ENCODE data around the gene TFAM. TPM values are rescaled to one million over a fixed set of nuclear protein-coding genes. Genes with fewer than 3 reads are reported as not detected.

Gene TFAM
- polyA plus RNA-seq, 1 donor (not counting 4 experiments of a cell fraction or from before 2014, with no cell fraction given) = 25.1 TPM

DNA sequence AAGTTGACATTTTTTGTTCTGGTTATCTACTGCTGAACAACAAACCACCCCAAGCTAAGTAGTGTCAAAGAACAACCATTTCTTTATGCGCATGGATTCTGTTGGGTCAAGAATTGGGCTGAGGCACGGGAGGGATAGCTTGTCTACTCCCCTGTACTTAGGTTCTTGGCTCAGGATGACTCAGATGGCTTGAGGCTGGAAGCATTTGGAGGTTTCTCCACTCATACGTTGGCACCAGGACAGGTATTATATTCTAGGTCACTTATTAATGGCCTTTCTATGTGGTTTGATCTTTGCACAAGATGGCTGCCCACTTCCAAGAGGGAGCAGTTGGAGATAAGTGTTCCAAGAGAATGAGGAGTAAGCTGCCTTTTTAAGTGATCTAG lies 11.8 kb upstream of the TFAM start:
- Histone ChIP-seq H3K27me3 (ENCODE audit: control insufficient read depth, extremely low read depth, insufficient read depth, low read length) (no peaks in the 10 kb centered on the region), H3K9me1 (ENCODE audit: control insufficient read depth, extremely low read depth, insufficient read depth, low read length) (no peaks in the 10 kb centered on the region), H4K20me1 (ENCODE audit: control insufficient read depth, extremely low read depth, insufficient read depth, low read length) (no peaks in the 10 kb centered on the region), H2AFZ (ENCODE audit: control insufficient read depth, low read length) (no peak overlapping the region), H3K9me3 (ENCODE audit: control insufficient read depth, low read depth, low read length) (no peaks in the 10 kb centered on the region), H3K79me2 (ENCODE audit: control insufficient read depth, insufficient read depth, low read length) (no peaks in the 10 kb centered on the region), H3K4me1 (ENCODE audit: control insufficient read depth, extremely low read depth, insufficient read depth, low read length) (peaks cover 4% of the 10 kb centered on the region), H3K4me2 (ENCODE audit: control insufficient read depth, extremely low read depth, insufficient read depth, low read depth, low read length) (no peak overlapping the region), H3K4me3 (ENCODE audit: control insufficient read depth in 2 of 3, extremely low read depth in 1 of 3, insufficient read depth in 2 of 3, low read depth in 1 of 3, low read length in 3 of 3) (no peak overlapping the region), H3K27ac (ENCODE audit: control insufficient read depth, insufficient read depth, low read length) (no peak overlapping the region), H3K36me3 (ENCODE audit: control insufficient read depth in 2 of 2, extremely low read depth in 1 of 2, insufficient read depth in 2 of 2, low read length in 2 of 2) (no peaks in the 10 kb centered on the region), H3K9ac (ENCODE audit: control insufficient read depth, extremely low read depth, insufficient read depth, low read length) (no peak overlapping the region)
- TF ChIP-seq, protein P1, sequence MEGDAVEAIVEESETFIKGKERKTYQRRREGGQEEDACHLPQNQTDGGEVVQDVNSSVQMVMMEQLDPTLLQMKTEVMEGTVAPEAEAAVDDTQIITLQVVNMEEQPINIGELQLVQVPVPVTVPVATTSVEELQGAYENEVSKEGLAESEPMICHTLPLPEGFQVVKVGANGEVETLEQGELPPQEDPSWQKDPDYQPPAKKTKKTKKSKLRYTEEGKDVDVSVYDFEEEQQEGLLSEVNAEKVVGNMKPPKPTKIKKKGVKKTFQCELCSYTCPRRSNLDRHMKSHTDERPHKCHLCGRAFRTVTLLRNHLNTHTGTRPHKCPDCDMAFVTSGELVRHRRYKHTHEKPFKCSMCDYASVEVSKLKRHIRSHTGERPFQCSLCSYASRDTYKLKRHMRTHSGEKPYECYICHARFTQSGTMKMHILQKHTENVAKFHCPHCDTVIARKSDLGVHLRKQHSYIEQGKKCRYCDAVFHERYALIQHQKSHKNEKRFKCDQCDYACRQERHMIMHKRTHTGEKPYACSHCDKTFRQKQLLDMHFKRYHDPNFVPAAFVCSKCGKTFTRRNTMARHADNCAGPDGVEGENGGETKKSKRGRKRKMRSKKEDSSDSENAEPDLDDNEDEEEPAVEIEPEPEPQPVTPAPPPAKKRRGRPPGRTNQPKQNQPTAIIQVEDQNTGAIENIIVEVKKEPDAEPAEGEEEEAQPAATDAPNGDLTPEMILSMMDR (optimal IDR thresholded peaks at IDR 0.05 in 1 of 3, IDR thresholded peaks at IDR 0.05 in 1 of 3, conservative IDR thresholded peaks at IDR 0.05 in 1 of 3; ENCODE audit: extremely low read depth in 1 of 3, insufficient read depth in 2 of 3, low read length in 3 of 3) = no peak
- TF ChIP-seq EZH2 (IDR thresholded peaks at IDR 0.05; ENCODE audit: low read length) = no peak
- dilution Hi-C loops (cut with MboI; ENCODE audit: extremely low pct_ligation_motif_present, low sequenced_read_pairs) = no loop called here
- peak; percentile 41 for FAIRE-seq
- DNase-seq (ENCODE audit: low read depth, low spot score) = no peak

DNA sequence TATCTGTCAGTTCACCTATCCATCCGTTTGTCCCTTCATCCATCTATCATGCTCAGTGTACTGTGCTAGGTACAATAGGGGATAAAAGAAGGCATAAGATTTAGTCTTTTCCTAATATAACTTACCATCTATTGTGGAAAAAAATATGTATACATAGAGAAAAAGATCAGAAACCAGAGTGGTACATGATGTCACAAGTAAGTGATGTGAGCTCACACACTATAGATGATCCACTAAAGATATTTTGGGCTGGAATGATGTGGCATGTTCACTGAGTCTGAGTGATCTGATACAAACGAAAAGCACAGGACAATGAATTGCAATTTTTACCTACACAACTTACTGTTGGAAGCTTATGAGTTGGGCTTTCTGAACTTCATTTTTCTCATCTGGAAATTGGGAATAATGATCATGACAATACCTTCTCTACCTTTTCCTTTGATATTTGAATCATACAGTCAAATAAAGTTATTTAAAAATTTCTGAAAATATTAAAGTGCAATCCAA lies 2.7 kb upstream of the TFAM start:
- Histone ChIP-seq H4K20me1 (ENCODE audit: control insufficient read depth, extremely low read depth, insufficient read depth, low read length) (no peaks in the 10 kb centered on the region), H3K4me2 (ENCODE audit: control insufficient read depth, extremely low read depth, insufficient read depth, low read depth, low read length) (no peak overlapping the region), H3K27ac (ENCODE audit: control insufficient read depth, insufficient read depth, low read length) (no peak overlapping the region), H3K9me3 (ENCODE audit: control insufficient read depth, low read depth, low read length) (no peaks in the 10 kb centered on the region), H3K27me3 (ENCODE audit: control insufficient read depth, extremely low read depth, insufficient read depth, low read length) (no peaks in the 10 kb centered on the region), H3K4me1 (ENCODE audit: control insufficient read depth, extremely low read depth, insufficient read depth, low read length) (peaks cover 17% of the 10 kb centered on the region), H2AFZ (ENCODE audit: control insufficient read depth, low read length) (no peak overlapping the region), H3K36me3 (ENCODE audit: control insufficient read depth in 2 of 2, extremely low read depth in 1 of 2, insufficient read depth in 2 of 2, low read length in 2 of 2) (peaks cover 0 to 11% of the 10 kb centered on the region in 2 experiments), H3K79me2 (ENCODE audit: control insufficient read depth, insufficient read depth, low read length) (peaks cover 23% of the 10 kb centered on the region), H3K4me3 (ENCODE audit: control insufficient read depth in 2 of 3, extremely low read depth in 1 of 3, insufficient read depth in 2 of 3, low read depth in 1 of 3, low read length in 3 of 3) (no peak overlapping the region), H3K9ac (ENCODE audit: control insufficient read depth, extremely low read depth, insufficient read depth, low read length) (no peak overlapping the region), H3K9me1 (ENCODE audit: control insufficient read depth, extremely low read depth, insufficient read depth, low read length) (no peaks in the 10 kb centered on the region)
- DNase-seq (ENCODE audit: low read depth, low spot score) = no peak
- no peak for TF ChIP-seq EZH2 (IDR thresholded peaks at IDR 0.05; ENCODE audit: low read length)
- TF ChIP-seq, protein P1 (optimal IDR thresholded peaks at IDR 0.05 in 1 of 3, IDR thresholded peaks at IDR 0.05 in 1 of 3, conservative IDR thresholded peaks at IDR 0.05 in 1 of 3; ENCODE audit: extremely low read depth in 1 of 3, insufficient read depth in 2 of 3, low read length in 3 of 3) = no peak
- no peak for FAIRE-seq
- dilution Hi-C loops (cut with MboI; ENCODE audit: extremely low pct_ligation_motif_present, low sequenced_read_pairs) = no loop called here

Data from keratinocyte (primary cell).